DLD1 (cell line): ENCODE measurements around the gene ZNF710.
"Not testable (repeated sequence)": the region's sequence is repeated elsewhere in the genome, so short reads cannot be mapped to it uniquely, and the experiment has no call there.

Source experiments
- in situ Hi-C: cut with HindIII; loops from 2 replicates; pipeline ENCODE4 v1.10.0; 2017; ENCODE audit warnings: low sequenced_read_pairs

Gene ZNF710

GRCh38 chr15:90099072-90099867, 98.1 kb downstream of the ZNF710 start:
- in situ Hi-C loops = no loop called here

- in situ Hi-C loops = no loop called here
Measured at GRCh38 chr15:90099868-90100831, 99.0 kb downstream of the ZNF710 start.

- in situ Hi-C loops = no loop called here
Measured at GRCh38 chr15:90101130-90101968, 100.2 kb downstream of the ZNF710 start.

- in situ Hi-C loops = no loop called here
Measured at GRCh38 chr15:90101969-90102890, 101.1 kb downstream of the ZNF710 start, which contains the start of gene IDH2. Gene IDH2, minus strand, starts transcription at chr15:90102468. Its CDS starts 78 bp downstream, at chr15:90102390.

- in situ Hi-C loops = no loop called here
Measured at GRCh38 chr15:90103701-90104329, 102.7 kb downstream of the ZNF710 start.

- in situ Hi-C loops = no loop called here
Measured at GRCh38 chr15:90104551-90104950, 103.4 kb downstream of the ZNF710 start.

- in situ Hi-C loops = no loop called here
Measured at GRCh38 chr15:90105521-90105920, 104.4 kb downstream of the ZNF710 start.

- in situ Hi-C loops = no loop called here
Measured at GRCh38 chr15:90106522-90107117, 105.5 kb downstream of the ZNF710 start.

- in situ Hi-C loops = not testable (repeated sequence)
Measured at GRCh38 chr15:90108038-90108437, 106.9 kb downstream of the ZNF710 start.

GRCh38 chr15:90109163-90109751, 108.1 kb downstream of the ZNF710 start:
- in situ Hi-C loops = not testable (repeated sequence)

GRCh38 chr15:90113166-90113565, 112.0 kb downstream of the ZNF710 start:
- in situ Hi-C loops = no loop called here

GRCh38 chr15:90114451-90114901, 113.4 kb downstream of the ZNF710 start:
- in situ Hi-C loops = no loop called here

GRCh38 chr15:90115783-90116182, 114.7 kb downstream of the ZNF710 start:
- in situ Hi-C loops = no loop called here

GRCh38 chr15:90119367-90119766, 118.2 kb downstream of the ZNF710 start:
- in situ Hi-C loops = no loop called here

- in situ Hi-C loops = no loop called here
Measured at GRCh38 chr15:90121086-90121485, 120.0 kb downstream of the ZNF710 start.

- in situ Hi-C loops = no loop called here
Measured at GRCh38 chr15:90124507-90124906, 123.4 kb downstream of the ZNF710 start.

- in situ Hi-C loops = no loop called here
Measured at GRCh38 chr15:90126022-90126421, 124.9 kb downstream of the ZNF710 start.
